ENCODE data around the gene ZNRD2. TPM values are rescaled to one million over a fixed set of nuclear protein-coding genes. Genes with fewer than 3 reads are reported as not detected.

The ZNRD2 gene
- total RNA-seq, 2 donors from 2014 or later, result 39.2 to 66.9 TPM

DNA sequence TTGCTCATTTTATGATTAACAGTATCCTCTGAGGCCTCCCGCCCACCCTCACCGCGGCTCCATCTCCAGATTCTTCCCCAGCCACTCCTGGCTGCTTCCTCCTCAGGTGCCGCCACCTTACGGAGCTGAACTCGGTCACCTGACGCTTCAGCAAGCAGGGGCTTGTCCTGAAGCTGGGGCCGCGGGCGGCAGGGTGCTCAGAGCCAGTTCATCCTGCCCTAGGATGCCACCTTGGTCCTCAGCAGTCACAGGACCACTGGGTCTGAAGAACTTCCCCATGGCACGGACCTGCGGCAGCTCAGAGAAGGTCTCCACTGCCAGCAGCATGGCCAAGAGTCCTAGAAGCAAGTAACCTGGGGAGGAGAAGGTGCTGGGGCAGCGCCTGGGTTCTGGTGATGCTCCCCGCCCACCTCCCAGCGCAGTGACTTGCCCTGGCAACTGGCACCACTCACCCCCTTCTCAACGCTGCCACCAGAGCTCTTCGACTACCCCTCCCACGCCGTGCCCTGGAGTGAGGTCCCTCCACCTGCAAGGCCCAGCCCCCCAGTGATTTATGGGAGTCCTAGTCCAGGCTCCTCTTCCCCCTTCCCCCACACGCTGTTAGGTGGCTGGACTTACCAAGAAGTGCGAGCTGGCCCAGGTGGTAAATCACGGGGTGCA is 22.7 kb downstream of the ZNRD2 start:
- peak in 1 of 4 donors; percentile 9 for DNase-seq
- intact Hi-C loops (cut with DNase I), result no loop called here
- no peaks in the 10 kb centered on the region for H3K9me3 ChIP-seq
- H3K27me3 ChIP-seq, result no peaks in the 10 kb centered on the region
- ATAC-seq, result no peak
- peaks cover 0 to 2% of the 10 kb centered on the region in 2 donors for H3K36me3 ChIP-seq (replicated peaks in 1 of 2; ENCODE audit: insufficient read depth in 1 of 2, low read depth in 2 of 2)
- H3K4me1 ChIP-seq, result peaks cover 17% of the 10 kb centered on the region
- WGBS, 2 donors, result 69 to 74% methylated on average over 18 to 21 of the region's 22 CpGs
- TF ChIP-seq, protein P1, sequence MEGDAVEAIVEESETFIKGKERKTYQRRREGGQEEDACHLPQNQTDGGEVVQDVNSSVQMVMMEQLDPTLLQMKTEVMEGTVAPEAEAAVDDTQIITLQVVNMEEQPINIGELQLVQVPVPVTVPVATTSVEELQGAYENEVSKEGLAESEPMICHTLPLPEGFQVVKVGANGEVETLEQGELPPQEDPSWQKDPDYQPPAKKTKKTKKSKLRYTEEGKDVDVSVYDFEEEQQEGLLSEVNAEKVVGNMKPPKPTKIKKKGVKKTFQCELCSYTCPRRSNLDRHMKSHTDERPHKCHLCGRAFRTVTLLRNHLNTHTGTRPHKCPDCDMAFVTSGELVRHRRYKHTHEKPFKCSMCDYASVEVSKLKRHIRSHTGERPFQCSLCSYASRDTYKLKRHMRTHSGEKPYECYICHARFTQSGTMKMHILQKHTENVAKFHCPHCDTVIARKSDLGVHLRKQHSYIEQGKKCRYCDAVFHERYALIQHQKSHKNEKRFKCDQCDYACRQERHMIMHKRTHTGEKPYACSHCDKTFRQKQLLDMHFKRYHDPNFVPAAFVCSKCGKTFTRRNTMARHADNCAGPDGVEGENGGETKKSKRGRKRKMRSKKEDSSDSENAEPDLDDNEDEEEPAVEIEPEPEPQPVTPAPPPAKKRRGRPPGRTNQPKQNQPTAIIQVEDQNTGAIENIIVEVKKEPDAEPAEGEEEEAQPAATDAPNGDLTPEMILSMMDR (IDR thresholded peaks at IDR 0.05), result no peak
- TF ChIP-seq POLR2A (IDR thresholded peaks at IDR 0.05), result no peak
- H3K4me3 ChIP-seq, result no peak overlapping the region
- no peak overlapping the region for H3K27ac ChIP-seq

- H3K4me3 ChIP-seq, result no peak overlapping the region
- H3K36me3 ChIP-seq (replicated peaks in 1 of 2; ENCODE audit: insufficient read depth in 1 of 2, low read depth in 2 of 2), result peaks cover 0 to 6% of the 10 kb centered on the region in 2 donors
- WGBS, 2 donors, result 76 to 84% methylated on average over 9 to 26 of the region's 26 CpGs
- intact Hi-C loops (cut with DNase I), result no loop called here
- H3K4me1 ChIP-seq, result peaks cover 17% of the 10 kb centered on the region
- ATAC-seq (no peak), DNase-seq (peak in 2 of 4 donors; percentile 34 to 43)
- TF ChIP-seq, protein P1 (IDR thresholded peaks at IDR 0.05), result peak in 6 of 7 experiments; percentile 21 to 47 (median 40)
- no peak for TF ChIP-seq POLR2A (IDR thresholded peaks at IDR 0.05)
- H3K27ac ChIP-seq, result no peak overlapping the region
- H3K27me3 ChIP-seq, result no peaks in the 10 kb centered on the region
- no peaks in the 10 kb centered on the region for H3K9me3 ChIP-seq
Observed at GRCh38 chr11:65593518-65594414, 23.5 kb downstream of the ZNRD2 start.

- no peak for ATAC-seq
- TF ChIP-seq, protein P1 (IDR thresholded peaks at IDR 0.05), result no peak
- no peak for TF ChIP-seq POLR2A (IDR thresholded peaks at IDR 0.05)
- intact Hi-C loops (cut with DNase I), result no loop called here
- peaks cover 0 to 10% of the 10 kb centered on the region in 2 donors for H3K36me3 ChIP-seq (replicated peaks in 1 of 2; ENCODE audit: insufficient read depth in 1 of 2, low read depth in 2 of 2)
- no peaks in the 10 kb centered on the region for H3K27me3 ChIP-seq
- no peak for DNase-seq
- H3K4me1 ChIP-seq, result peaks cover 17% of the 10 kb centered on the region
- 73 to 76% methylated on average over 2 to 3 of the region's 3 CpGs for WGBS, 2 donors
- no peak overlapping the region for H3K27ac ChIP-seq
- no peak overlapping the region for H3K4me3 ChIP-seq
- no peaks in the 10 kb centered on the region for H3K9me3 ChIP-seq
Observed at GRCh38 chr11:65595131-65595530, 24.9 kb downstream of the ZNRD2 start.

GRCh38 chr11:65595543-65596281 is 25.4 kb downstream of the ZNRD2 start, which contains the start of gene KCNK7:
KCNK7 (minus strand) TSS chr11:65595800; CDS start chr11:65595772, 28 bp downstream.
- Histone ChIP-seq H3K4me3 (no peak within 1 kb of the TSS), H3K9me3 (no peaks in the 10 kb centered on the region), H3K36me3 (replicated peaks in 1 of 2; ENCODE audit: insufficient read depth in 1 of 2, low read depth in 2 of 2) (peaks cover 0 to 10% of the 10 kb centered on the region in 2 donors), H3K4me1 (peaks cover 17% of the 10 kb centered on the region), H3K27ac (no peak within 1 kb of the TSS), H3K27me3 (no peaks in the 10 kb centered on the region)
- 72 to 85% methylated on average over 11 to 12 of the region's 12 CpGs for WGBS, 2 donors
- DNase-seq (no peak), ATAC-seq (no peak)
- TF ChIP-seq, protein P1 (IDR thresholded peaks at IDR 0.05), result no peak
- TF ChIP-seq POLR2A (IDR thresholded peaks at IDR 0.05), result no peak
- intact Hi-C loops (cut with DNase I), result no loop called here
